Sigmoid colon (tissue), 4 donors: ENCODE data around the gene GMFB.

Experiments
- CTCF ChIP-seq, 4 experiments: fragments of 450-650 bp in 3 of 4; fragments of 200-600 bp in 1 of 4; IDR thresholded peaks; one replicate each; pipeline ENCODE4 v1.5.1; 2016 to 2019; ENCODE audit warnings: antibody characterized with exemption in 4 of 4, mild to moderate bottlenecking in 3 of 4, moderate library complexity in 2 of 4
- POLR2A ChIP-seq, 2 donors: fragments of 450-650 bp; IDR thresholded peaks; one replicate each; pipeline ENCODE4 v1.6.1; 2016; ENCODE audit warnings: antibody characterized with exemption in 2 of 2, mild to moderate bottlenecking in 2 of 2, moderate library complexity in 2 of 2
- POLR2AphosphoS5 ChIP-seq, 4 donors: sonication (generic); formaldehyde crosslinking; IDR thresholded peaks; one replicate each; pipeline ENCODE4 v1.6.1; 2017; ENCODE audit warnings: antibody characterized with exemption in 4 of 4

- TF ChIP-seq CTCF (IDR thresholded peaks at IDR 0.05): no peak
- no peak for TF ChIP-seq POLR2A (IDR thresholded peaks at IDR 0.05)
- no peak for TF ChIP-seq POLR2AphosphoS5 (IDR thresholded peaks at IDR 0.05)
These were observed 31.2 kb downstream of the GMFB start for GRCh38 chr14:54457609-54457996.
